Measurements from ENCODE around the gene ICOS. TPM values are rescaled to one million over a fixed set of nuclear protein-coding genes. Genes with fewer than 3 reads are reported as not detected.

Gene ICOS
- total RNA-seq, 1 experiment from 2014 or later = not detected

GRCh38 chr2:203890733-203891132 lies 45.8 kb upstream of the ICOS start:
- Histone ChIP-seq H3K27ac (ENCODE audit: insufficient read length, low read depth, low read length) (no peak overlapping the region), H4K91ac (ENCODE audit: insufficient read length, low read depth, low read length) (no peak overlapping the region), H3K79me2 (ENCODE audit: insufficient read depth, low read length) (no peaks in the 10 kb centered on the region), H3K4me1 (ENCODE audit: insufficient read depth, low read length) (no peaks in the 10 kb centered on the region), H3K56ac (ENCODE audit: insufficient read length, low read depth, low read length) (no peak overlapping the region), H3K4me2 (ENCODE audit: insufficient read depth, insufficient read length, low read length) (no peak overlapping the region), H3K9ac (ENCODE audit: extremely low read depth, insufficient read length, low read length) (no peak overlapping the region), H3K23ac (ENCODE audit: insufficient read length, low read depth, low read length) (no peak overlapping the region), H3K14ac (ENCODE audit: insufficient read depth, low read length) (no peak overlapping the region), H4K20me1 (ENCODE audit: control insufficient read depth, insufficient read depth, insufficient read length) (no peaks in the 10 kb centered on the region), H3K9me3 (ENCODE audit: control insufficient read depth, low read depth, low read length) (no peaks in the 10 kb centered on the region), H4K8ac (replicated peaks; ENCODE audit: insufficient read length, low read depth, low read length) (no peak overlapping the region), H2AK5ac (ENCODE audit: insufficient read length, low read length) (no peak overlapping the region), H3K4ac (ENCODE audit: low read depth, low read length) (no peak overlapping the region), H3K27me3 (ENCODE audit: insufficient read depth, low read length) (no peaks in the 10 kb centered on the region), H4K5ac (ENCODE audit: insufficient read length, low read depth, low read length) (no peak overlapping the region), H2BK5ac (ENCODE audit: insufficient read length, low read length) (no peak overlapping the region), H3K79me1 (ENCODE audit: insufficient read depth, low read depth, low read length, poor library complexity, severe bottlenecking) (no peaks in the 10 kb centered on the region), H3T11ph (ENCODE audit: low read length) (no peak overlapping the region), H3K18ac (ENCODE audit: insufficient read length, low read depth, low read length) (no peak overlapping the region), H2AFZ (ENCODE audit: low read length) (no peak overlapping the region), H2BK15ac (ENCODE audit: low read depth, low read length) (no peak overlapping the region), H2BK120ac (ENCODE audit: low read depth, low read length, poor library complexity, severe bottlenecking) (no peak overlapping the region), H2BK12ac (ENCODE audit: insufficient read length, low read depth, low read length) (no peak overlapping the region), H2BK20ac (ENCODE audit: low read depth, low read length, poor library complexity, severe bottlenecking) (no peak overlapping the region), H3K23me2 (ENCODE audit: insufficient read length, low read depth, low read length, poor library complexity, severe bottlenecking) (no peaks in the 10 kb centered on the region)
- no peaks in the 10 kb centered on the region for H3K36me3 Mint-ChIP-seq (ENCODE audit: insufficient read depth in 1 of 3, low read depth in 3 of 3)
- peaks cover 0 to 2% of the 10 kb centered on the region in 2 experiments; a peak in 1 of 5 replicates for H3K9me3 Mint-ChIP-seq
- TF ChIP-seq CTCF (conservative IDR thresholded peaks at IDR 0.05) = no peak
- no peak overlapping the region for H3K27ac Mint-ChIP-seq
- no peak overlapping the region for H3K4me3 Mint-ChIP-seq
- H3K4me1 Mint-ChIP-seq = peaks cover 3 to 5% of the 10 kb centered on the region in 2 experiments
- WGBS (ENCODE audit: extremely low coverage, insufficient read length, low lambda C conversion rate) = no CpG with 5 or more reads among the region's 1 CpG
- no peak for DNase-seq
- no peaks in the 10 kb centered on the region for H3K27me3 Mint-ChIP-seq (ENCODE audit: low read depth)
